ENCODE results near the gene CORIN.

Gene CORIN

GRCh38 chr4:47639531-47639930 lies 198.3 kb downstream of the CORIN start:
- peaks cover 49% of the 10 kb centered on the region for H3K4me1 ChIP-seq (ENCODE audit: control insufficient read depth, insufficient read depth, low read length)
- H3K36me3 ChIP-seq (ENCODE audit: insufficient read depth, low read length): peaks cover 11% of the 10 kb centered on the region
- no peak overlapping the region for H3K4me3 ChIP-seq (ENCODE audit: low read length)
- H3K27me3 ChIP-seq (ENCODE audit: control insufficient read depth, insufficient read depth, low read length): no peaks in the 10 kb centered on the region
- no peak overlapping the region for H3K9ac ChIP-seq (ENCODE audit: low read depth, low read length)
- H3K4me2 ChIP-seq (ENCODE audit: low read length): no peak overlapping the region
- no peaks in the 10 kb centered on the region for H3K9me3 ChIP-seq (replicated peaks; ENCODE audit: low read length)

DNA sequence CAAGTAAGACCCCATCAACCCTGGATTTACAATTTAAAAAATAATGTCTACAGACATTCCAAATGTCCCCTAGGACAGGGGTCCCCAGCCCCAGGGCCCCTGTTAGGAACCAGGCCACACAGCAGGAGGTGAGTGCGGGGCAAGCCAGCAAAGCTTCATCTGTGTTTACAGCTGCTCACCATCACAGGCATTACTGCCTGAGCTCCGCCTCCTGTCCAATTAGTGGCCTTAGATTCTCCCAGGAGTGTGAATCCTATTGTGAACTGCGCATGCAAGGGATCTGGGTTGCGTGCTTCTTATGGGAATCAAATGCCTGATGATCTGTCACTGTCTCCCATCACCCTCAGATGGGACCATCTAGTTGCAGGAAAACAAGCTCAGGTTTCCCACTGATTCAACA lies 206.7 kb downstream of the CORIN start:
- peaks cover 4% of the 10 kb centered on the region for H3K36me3 ChIP-seq (ENCODE audit: insufficient read depth, low read length)
- no peaks in the 10 kb centered on the region for H3K4me1 ChIP-seq (ENCODE audit: control insufficient read depth, insufficient read depth, low read length)
- H3K4me2 ChIP-seq (ENCODE audit: low read length): no peak overlapping the region
- H3K9ac ChIP-seq (ENCODE audit: low read depth, low read length): no peak overlapping the region
- no peak overlapping the region for H3K4me3 ChIP-seq (ENCODE audit: low read length)
- no peaks in the 10 kb centered on the region for H3K27me3 ChIP-seq (ENCODE audit: control insufficient read depth, insufficient read depth, low read length)
- H3K9me3 ChIP-seq (replicated peaks; ENCODE audit: low read length): no peaks in the 10 kb centered on the region

DNA sequence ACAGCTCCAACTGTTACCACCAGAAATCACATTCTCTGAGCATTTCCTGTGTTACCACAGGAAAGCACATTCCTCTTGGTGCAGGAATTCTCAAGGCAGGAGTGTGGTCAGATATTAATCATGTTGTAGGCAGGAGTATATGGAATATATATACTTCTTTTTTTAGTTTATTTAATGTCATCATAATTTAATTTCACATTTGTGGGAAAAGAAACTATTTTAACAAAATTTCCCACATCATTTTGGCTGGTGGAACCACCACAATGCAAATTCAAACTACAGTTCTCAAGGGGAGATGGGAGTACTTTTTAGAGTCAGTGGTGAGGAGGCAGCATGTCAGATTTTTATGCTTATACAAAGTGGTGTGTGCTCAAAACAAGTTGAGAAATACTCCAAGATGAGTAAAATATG lies 213.8 kb downstream of the CORIN start:
- Histone ChIP-seq H3K9ac (ENCODE audit: low read depth, low read length) (peak overlapping the region; percentile 59), H3K27me3 (ENCODE audit: control insufficient read depth, insufficient read depth, low read length) (no peaks in the 10 kb centered on the region), H3K4me2 (ENCODE audit: low read length) (peak overlapping the region; percentile 32), H3K9me3 (replicated peaks; ENCODE audit: low read length) (no peaks in the 10 kb centered on the region), H3K36me3 (ENCODE audit: insufficient read depth, low read length) (no peaks in the 10 kb centered on the region), H3K4me3 (ENCODE audit: low read length) (no peak overlapping the region), H3K4me1 (ENCODE audit: control insufficient read depth, insufficient read depth, low read length) (peaks cover 19% of the 10 kb centered on the region)

DNA sequence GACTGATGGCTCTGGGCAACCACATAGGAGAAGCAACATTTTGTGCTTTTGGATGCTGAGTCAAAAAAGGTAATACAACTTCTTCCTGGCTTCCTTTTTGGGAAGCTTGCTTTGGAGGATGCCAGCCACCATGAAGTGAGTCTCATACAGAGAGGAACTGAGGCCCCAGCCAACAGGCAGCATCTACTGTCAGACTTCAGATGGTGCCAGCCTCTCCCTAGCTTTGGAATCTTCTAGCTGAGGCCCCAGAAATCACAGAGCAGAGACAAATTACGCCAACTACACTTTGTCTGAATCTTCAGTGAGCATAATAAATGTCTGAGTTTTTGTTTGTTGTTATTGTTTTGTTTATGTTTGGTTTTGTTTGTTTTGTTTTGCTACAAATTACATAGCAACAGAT lies 216.7 kb downstream of the CORIN start:
- Histone ChIP-seq H3K4me3 (ENCODE audit: low read length) (no peak overlapping the region), H3K36me3 (ENCODE audit: insufficient read depth, low read length) (no peaks in the 10 kb centered on the region), H3K4me2 (ENCODE audit: low read length) (no peak overlapping the region), H3K9ac (ENCODE audit: low read depth, low read length) (no peak overlapping the region), H3K9me3 (replicated peaks; ENCODE audit: low read length) (no peaks in the 10 kb centered on the region), H3K27me3 (ENCODE audit: control insufficient read depth, insufficient read depth, low read length) (no peaks in the 10 kb centered on the region), H3K4me1 (ENCODE audit: control insufficient read depth, insufficient read depth, low read length) (peaks cover 19% of the 10 kb centered on the region)

GRCh38 chr4:47619691-47620090 lies 218.2 kb downstream of the CORIN start:
- Histone ChIP-seq H3K27me3 (ENCODE audit: control insufficient read depth, insufficient read depth, low read length) (no peaks in the 10 kb centered on the region), H3K36me3 (ENCODE audit: insufficient read depth, low read length) (no peaks in the 10 kb centered on the region), H3K9ac (ENCODE audit: low read depth, low read length) (no peak overlapping the region), H3K4me2 (ENCODE audit: low read length) (no peak overlapping the region), H3K4me3 (ENCODE audit: low read length) (no peak overlapping the region), H3K4me1 (ENCODE audit: control insufficient read depth, insufficient read depth, low read length) (peaks cover 24% of the 10 kb centered on the region), H3K9me3 (replicated peaks; ENCODE audit: low read length) (no peaks in the 10 kb centered on the region)

DNA sequence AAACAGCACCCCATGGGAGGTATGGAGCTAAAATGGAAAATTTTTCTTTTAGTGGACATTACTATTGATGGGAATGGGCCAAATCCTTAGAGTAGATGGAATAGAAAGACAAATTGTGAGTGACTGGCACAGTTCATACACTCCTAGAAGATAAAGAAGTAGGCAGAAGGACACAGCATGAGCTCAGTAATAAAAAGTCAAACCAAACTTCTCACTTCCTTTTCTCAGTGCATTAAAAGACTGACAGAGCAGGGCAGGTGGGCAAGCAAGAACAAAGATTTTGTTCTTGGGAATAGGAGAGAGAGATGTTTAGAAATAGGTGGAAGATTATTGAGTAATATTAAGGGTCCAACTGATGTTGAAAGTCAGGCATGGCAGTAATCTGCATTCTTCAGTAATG lies 220.3 kb downstream of the CORIN start:
- no peak overlapping the region for H3K4me2 ChIP-seq (ENCODE audit: low read length)
- H3K9me3 ChIP-seq (replicated peaks; ENCODE audit: low read length): no peaks in the 10 kb centered on the region
- H3K4me1 ChIP-seq (ENCODE audit: control insufficient read depth, insufficient read depth, low read length): peaks cover 15% of the 10 kb centered on the region
- no peaks in the 10 kb centered on the region for H3K27me3 ChIP-seq (ENCODE audit: control insufficient read depth, insufficient read depth, low read length)
- H3K4me3 ChIP-seq (ENCODE audit: low read length): no peak overlapping the region
- H3K9ac ChIP-seq (ENCODE audit: low read depth, low read length): no peak overlapping the region
- no peaks in the 10 kb centered on the region for H3K36me3 ChIP-seq (ENCODE audit: insufficient read depth, low read length)

DNA sequence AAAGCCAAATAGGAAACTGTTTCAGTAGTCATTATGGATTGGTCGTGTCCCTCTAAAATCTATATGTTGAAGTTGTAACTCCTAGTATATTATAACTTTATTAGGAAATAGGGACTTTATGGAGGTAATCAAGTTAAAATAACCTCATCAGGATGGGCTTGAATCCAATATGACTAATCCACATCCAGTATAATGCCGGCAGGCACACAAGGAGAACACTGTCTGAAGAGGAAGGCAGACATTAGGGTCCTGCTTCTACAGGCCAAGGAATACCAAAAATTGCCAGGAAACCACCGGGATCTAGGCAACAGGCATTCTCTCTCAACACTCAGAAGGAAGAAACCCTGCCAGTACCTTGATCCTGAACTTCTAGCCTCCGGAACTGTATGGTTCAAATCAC lies 222.5 kb downstream of the CORIN start:
- Histone ChIP-seq H3K9me3 (replicated peaks; ENCODE audit: low read length) (no peaks in the 10 kb centered on the region), H3K36me3 (ENCODE audit: insufficient read depth, low read length) (no peaks in the 10 kb centered on the region), H3K4me3 (ENCODE audit: low read length) (no peak overlapping the region), H3K27me3 (ENCODE audit: control insufficient read depth, insufficient read depth, low read length) (no peaks in the 10 kb centered on the region), H3K4me1 (ENCODE audit: control insufficient read depth, insufficient read depth, low read length) (peaks cover 24% of the 10 kb centered on the region), H3K4me2 (ENCODE audit: low read length) (no peak overlapping the region), H3K9ac (ENCODE audit: low read depth, low read length) (peak overlapping the region; percentile 24)

DNA sequence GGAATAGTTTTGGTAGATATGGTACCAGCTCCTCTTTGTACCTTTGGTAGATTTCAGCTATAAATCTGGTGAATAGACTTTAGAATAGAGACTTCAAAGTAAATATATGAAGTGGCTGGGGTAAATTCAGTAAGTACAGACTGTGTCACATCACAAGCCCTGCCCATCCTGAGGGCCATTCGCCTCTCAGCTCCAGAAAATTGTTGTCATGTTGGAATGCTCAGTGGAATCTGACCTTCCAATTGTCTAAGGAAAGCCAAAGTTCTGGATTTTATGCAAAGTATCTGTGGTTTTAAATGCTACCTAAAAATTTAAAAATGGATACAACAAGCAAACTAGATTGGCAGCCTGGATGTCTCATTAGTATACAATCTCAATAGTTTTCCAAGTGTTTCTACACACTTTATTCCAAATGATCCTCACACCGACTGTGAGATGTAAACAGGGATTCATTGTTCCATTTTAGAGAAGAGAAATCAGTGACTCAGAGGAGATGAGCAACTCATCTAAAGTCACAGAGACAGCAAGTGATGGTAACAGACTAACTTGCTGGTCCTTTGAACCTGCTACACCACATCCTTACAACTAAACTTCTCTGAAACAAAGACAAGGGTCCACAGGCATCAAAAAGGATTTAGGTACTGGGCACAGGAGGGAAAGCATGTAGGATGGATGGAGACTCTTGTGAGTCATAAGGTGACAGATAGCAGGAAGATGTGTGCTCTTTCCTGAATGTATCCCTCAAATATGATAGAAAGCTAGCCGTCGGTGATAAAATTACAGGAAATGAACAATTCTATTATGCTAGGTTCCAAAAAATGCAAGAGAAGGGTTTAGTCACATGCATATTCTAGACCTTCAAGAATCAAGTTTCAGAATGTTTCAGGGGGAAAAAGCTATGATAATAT lies 225.5 kb downstream of the CORIN start:
- Histone ChIP-seq H3K36me3 (ENCODE audit: insufficient read depth, low read length) (no peaks in the 10 kb centered on the region), H3K9me3 (replicated peaks; ENCODE audit: low read length) (no peaks in the 10 kb centered on the region), H3K4me3 (ENCODE audit: low read length) (peak overlapping the region; percentile 9), H3K4me1 (ENCODE audit: control insufficient read depth, insufficient read depth, low read length) (peaks cover 24% of the 10 kb centered on the region), H3K4me2 (ENCODE audit: low read length) (peak overlapping the region; percentile 24), H3K9ac (ENCODE audit: low read depth, low read length) (no peak overlapping the region), H3K27me3 (ENCODE audit: control insufficient read depth, insufficient read depth, low read length) (no peaks in the 10 kb centered on the region)

- H3K4me3 ChIP-seq (ENCODE audit: low read length): no peak overlapping the region
- H3K27me3 ChIP-seq (ENCODE audit: control insufficient read depth, insufficient read depth, low read length): no peaks in the 10 kb centered on the region
- H3K4me2 ChIP-seq (ENCODE audit: low read length): no peak overlapping the region
- peaks cover 17% of the 10 kb centered on the region for H3K36me3 ChIP-seq (ENCODE audit: insufficient read depth, low read length)
- H3K9me3 ChIP-seq (replicated peaks; ENCODE audit: low read length): no peaks in the 10 kb centered on the region
- H3K9ac ChIP-seq (ENCODE audit: low read depth, low read length): no peak overlapping the region
- no peaks in the 10 kb centered on the region for H3K4me1 ChIP-seq (ENCODE audit: control insufficient read depth, insufficient read depth, low read length)
Observed at GRCh38 chr4:47606482-47606881, 231.4 kb downstream of the CORIN start.

DNA sequence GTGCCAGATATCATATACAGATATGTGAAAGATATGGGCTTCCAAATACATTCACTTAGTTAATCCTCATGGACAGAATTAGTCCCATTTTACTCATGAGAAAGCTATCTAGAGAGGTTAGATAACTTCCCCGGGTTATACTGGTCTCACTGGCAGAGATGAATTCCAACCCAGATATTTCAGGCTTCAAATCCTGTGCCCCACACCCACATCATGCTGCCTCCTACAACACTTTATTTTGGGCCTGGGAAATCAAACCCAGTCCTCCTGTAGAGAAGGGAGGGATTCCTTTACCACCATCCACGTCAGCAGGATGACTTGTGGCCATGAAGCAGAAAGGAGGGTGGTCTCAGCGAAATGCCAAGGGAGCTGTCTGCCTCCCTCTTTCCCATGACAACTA lies 239.0 kb downstream of the CORIN start:
- Histone ChIP-seq H3K36me3 (ENCODE audit: insufficient read depth, low read length) (peaks cover 23% of the 10 kb centered on the region), H3K4me1 (ENCODE audit: control insufficient read depth, insufficient read depth, low read length) (no peaks in the 10 kb centered on the region), H3K27me3 (ENCODE audit: control insufficient read depth, insufficient read depth, low read length) (no peaks in the 10 kb centered on the region), H3K9ac (ENCODE audit: low read depth, low read length) (no peak overlapping the region), H3K4me3 (ENCODE audit: low read length) (no peak overlapping the region), H3K9me3 (replicated peaks; ENCODE audit: low read length) (no peaks in the 10 kb centered on the region), H3K4me2 (ENCODE audit: low read length) (no peak overlapping the region)

DNA sequence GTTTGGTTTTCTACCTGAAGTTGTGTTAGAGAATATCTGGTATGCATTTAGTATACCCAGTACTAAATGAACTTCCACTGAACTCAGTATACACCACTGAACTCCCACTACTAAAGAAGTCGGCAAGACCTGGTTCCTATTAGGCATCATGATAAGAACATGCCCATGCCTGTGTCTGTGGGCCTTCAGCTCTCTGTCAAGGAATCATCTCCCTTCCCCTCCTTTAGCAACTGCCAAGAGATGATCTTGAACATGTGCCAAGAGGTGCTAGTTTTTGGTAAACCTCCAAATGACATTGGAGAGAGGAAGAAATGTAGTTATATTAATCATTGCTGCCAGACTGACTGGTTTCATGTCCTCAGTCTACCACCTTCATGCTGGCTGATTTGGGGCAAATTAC lies 239.5 kb downstream of the CORIN start:
- no peaks in the 10 kb centered on the region for H3K9me3 ChIP-seq (replicated peaks; ENCODE audit: low read length)
- H3K4me1 ChIP-seq (ENCODE audit: control insufficient read depth, insufficient read depth, low read length): no peaks in the 10 kb centered on the region
- no peak overlapping the region for H3K4me2 ChIP-seq (ENCODE audit: low read length)
- no peak overlapping the region for H3K4me3 ChIP-seq (ENCODE audit: low read length)
- peaks cover 18% of the 10 kb centered on the region for H3K36me3 ChIP-seq (ENCODE audit: insufficient read depth, low read length)
- no peak overlapping the region for H3K9ac ChIP-seq (ENCODE audit: low read depth, low read length)
- H3K27me3 ChIP-seq (ENCODE audit: control insufficient read depth, insufficient read depth, low read length): no peaks in the 10 kb centered on the region

DNA sequence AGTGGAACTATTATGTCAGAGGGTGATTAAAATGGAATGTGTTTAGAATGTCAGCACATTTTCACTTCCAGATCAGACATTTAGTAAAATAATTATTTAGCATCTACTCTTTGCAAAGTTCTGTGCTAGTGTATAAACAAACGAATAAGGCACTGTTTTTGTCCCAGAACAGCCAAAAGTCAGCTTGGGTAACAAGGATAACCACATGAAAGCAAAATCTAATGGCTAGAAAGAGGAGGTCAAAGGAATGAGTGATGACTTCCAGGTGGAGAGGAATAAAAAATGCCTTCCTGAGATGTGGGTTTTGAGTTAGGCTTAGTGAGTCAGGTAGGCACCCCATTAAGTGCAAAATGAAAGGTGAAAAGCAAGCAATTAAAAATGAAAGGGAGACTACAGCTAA lies 240.2 kb downstream of the CORIN start:
- Histone ChIP-seq H3K4me1 (ENCODE audit: control insufficient read depth, insufficient read depth, low read length) (no peaks in the 10 kb centered on the region), H3K36me3 (ENCODE audit: insufficient read depth, low read length) (peaks cover 16% of the 10 kb centered on the region), H3K27me3 (ENCODE audit: control insufficient read depth, insufficient read depth, low read length) (no peaks in the 10 kb centered on the region), H3K9me3 (replicated peaks; ENCODE audit: low read length) (no peaks in the 10 kb centered on the region), H3K4me2 (ENCODE audit: low read length) (no peak overlapping the region), H3K9ac (ENCODE audit: low read depth, low read length) (no peak overlapping the region), H3K4me3 (ENCODE audit: low read length) (no peak overlapping the region)
